Measurements from ENCODE around the gene FIZ1.
A peak's percentile ranks its signal among the peaks of the same experiment; 100 is the strongest.

FIZ1 gene

DNA sequence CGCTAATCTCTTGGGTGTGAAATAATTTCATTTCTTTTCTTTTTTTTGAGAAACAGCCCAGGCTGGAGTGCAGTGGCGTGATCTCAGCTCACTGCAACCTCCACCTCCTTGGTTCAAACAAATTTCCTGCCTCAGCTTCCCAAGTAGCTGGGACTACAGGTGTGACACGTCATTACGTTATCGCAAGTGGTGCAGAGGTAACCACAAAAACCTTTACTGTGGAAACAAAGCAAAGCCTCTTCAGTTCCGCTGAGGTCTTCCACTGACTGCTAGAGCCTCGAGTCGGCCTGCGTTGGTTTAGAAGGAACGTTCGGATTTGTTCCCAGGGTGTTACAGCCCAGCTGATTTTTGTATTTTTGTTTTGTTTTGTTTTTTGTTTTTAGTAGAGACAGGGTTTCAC, 27.0 kb upstream of the FIZ1 start:
- no peak for DNase-seq (ENCODE audit: low read depth, low spot score)
- POLR2A ChIA-PET, result no interaction called here
- CTCF ChIA-PET, result interaction anchor here (0.7 to 7.6 kb wide), 9 partner anchors 9 to 486 kb away, joined by 3 to 74 read pairs (median 18); partner anchors contain the start of gene ZNF865
- TF ChIP-seq, protein P1, sequence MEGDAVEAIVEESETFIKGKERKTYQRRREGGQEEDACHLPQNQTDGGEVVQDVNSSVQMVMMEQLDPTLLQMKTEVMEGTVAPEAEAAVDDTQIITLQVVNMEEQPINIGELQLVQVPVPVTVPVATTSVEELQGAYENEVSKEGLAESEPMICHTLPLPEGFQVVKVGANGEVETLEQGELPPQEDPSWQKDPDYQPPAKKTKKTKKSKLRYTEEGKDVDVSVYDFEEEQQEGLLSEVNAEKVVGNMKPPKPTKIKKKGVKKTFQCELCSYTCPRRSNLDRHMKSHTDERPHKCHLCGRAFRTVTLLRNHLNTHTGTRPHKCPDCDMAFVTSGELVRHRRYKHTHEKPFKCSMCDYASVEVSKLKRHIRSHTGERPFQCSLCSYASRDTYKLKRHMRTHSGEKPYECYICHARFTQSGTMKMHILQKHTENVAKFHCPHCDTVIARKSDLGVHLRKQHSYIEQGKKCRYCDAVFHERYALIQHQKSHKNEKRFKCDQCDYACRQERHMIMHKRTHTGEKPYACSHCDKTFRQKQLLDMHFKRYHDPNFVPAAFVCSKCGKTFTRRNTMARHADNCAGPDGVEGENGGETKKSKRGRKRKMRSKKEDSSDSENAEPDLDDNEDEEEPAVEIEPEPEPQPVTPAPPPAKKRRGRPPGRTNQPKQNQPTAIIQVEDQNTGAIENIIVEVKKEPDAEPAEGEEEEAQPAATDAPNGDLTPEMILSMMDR (IDR thresholded peaks at IDR 0.05; ENCODE audit: insufficient read depth, low read length, missing control alignments), result no peak
- no peak overlapping the region for H3K4me3 ChIP-seq (ENCODE audit: low read depth, low read length)

DNA sequence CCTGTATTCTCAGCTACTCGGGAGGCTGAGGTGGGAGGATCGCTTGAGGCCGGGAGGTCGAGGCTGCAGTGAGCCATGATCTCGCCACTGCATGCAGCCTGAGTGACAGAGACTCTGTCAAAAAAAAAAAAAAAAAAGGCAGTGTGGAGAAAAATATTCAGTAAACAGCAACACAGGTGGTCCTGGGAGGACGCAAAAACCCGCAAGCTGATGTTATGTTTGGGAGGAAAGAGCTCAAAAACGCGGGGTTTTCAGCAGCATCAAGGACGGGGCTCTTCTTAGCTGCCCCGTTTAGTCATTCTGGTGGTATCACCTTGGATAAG, 25.6 kb upstream of the FIZ1 start:
- ChIA-PET CTCF (interaction anchor here (0.6 to 7.6 kb wide), 11 partner anchors 10 to 484 kb away, joined by 3 to 74 read pairs (median 10); partner anchors contain the start of gene ZNF865), POLR2A (interaction anchor here (0.6 to 1.6 kb wide), 9 partner anchors 10 to 409 kb away, joined by 3 to 6 read pairs (median 4); partner anchors contain the start of genes FIZ1, ZNF581 and ZNF865)
- no peak for DNase-seq (ENCODE audit: low read depth, low spot score)
- H3K4me3 ChIP-seq (ENCODE audit: low read depth, low read length), result peak overlapping the region; percentile 78
- TF ChIP-seq, protein P1 (IDR thresholded peaks at IDR 0.05; ENCODE audit: insufficient read depth, low read length, missing control alignments), result no peak

DNA sequence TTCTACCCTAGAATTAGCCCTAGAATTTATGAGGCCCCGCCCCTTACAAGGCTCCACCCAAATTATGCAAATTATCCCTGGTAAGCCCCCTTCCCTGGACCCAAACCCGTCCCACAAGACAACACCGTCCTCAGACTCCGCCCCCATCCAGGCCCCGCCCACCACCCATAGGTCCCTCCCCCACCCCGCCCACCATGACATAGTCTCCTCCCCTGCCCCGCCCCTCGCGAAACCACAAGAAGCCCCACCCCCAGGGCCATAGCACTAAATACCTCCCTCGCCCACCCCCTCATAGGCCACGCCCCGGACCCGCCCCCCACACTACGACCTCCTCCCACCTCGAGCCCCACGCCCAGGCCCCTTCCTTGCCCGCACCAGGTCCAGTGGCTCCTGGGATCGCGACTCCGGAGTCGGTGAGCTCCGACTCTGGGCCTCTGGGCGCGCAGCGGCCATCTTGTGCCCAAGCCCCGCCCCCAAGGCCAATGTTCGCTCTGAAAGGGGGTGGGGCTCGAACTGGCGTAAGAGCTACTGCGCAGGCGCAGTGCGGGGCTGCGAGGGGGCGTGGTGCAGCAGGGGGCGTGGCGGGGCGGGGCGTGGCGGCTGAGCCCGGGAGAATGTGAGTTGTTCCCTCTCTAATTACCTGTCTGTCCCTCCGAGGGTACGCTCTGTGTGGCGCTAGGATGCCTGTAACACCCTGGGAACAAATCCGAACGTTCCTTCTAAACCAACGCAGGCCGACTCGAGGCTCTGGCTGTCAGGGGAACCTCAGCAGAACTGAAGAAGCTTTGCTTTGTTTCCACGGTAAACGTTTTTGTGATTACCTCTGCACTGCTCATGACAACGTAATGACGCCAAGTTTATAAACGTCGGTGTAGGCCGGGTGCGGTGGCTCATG, 25.0 kb upstream of the FIZ1 start, which contains the start of gene ZNF784:
TSS of gene ZNF784 (minus strand) at position 458 of the 895 bp plus-strand sequence. CDS start at position 453, 5 bp downstream.
- POLR2A ChIA-PET, result interaction anchor here (0.6 to 1.6 kb wide), 10 partner anchors 10 to 409 kb away, joined by 3 to 6 read pairs (median 4); partner anchors contain the start of genes FIZ1, ZNF581 and ZNF865
- TF ChIP-seq, protein P1 (IDR thresholded peaks at IDR 0.05; ENCODE audit: insufficient read depth, low read length, missing control alignments), result no peak
- DNase-seq (ENCODE audit: low read depth, low spot score), result no peak
- CTCF ChIA-PET, result interaction anchor here (1.1 to 7.6 kb wide), 9 partner anchors 11 to 484 kb away, joined by 3 to 74 read pairs (median 18); partner anchors contain the start of gene ZNF865
- H3K4me3 ChIP-seq (ENCODE audit: low read depth, low read length), result peak within 1 kb of the TSS; percentile 78

DNA sequence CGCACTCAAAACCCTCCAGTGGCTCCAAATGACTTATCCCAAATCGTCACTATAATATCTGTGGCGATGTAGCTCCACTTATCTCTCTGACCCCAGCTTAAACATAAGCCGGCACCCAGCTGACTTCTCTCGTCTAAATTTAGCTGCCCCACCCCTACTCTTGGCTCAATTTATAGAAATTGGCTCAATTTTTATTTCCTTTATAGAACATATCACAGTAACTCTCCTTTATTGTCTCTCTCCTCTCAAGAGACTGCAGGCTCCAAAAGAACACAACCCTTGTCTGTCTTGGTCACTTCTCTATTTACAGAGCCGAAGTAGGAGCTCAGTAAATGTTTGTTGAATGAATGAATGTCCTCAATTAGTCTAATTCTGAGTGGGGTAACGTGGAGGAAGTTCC, 24.2 kb upstream of the FIZ1 start:
- ChIA-PET POLR2A (no interaction called here), CTCF (interaction anchor here (1.3 to 7.6 kb wide), 7 partner anchors 11 to 483 kb away, joined by 3 to 74 read pairs (median 19); partner anchors contain the start of gene ZNF865)
- H3K4me3 ChIP-seq (ENCODE audit: low read depth, low read length), result peak overlapping the region; percentile 32
- DNase-seq (ENCODE audit: low read depth, low spot score), result no peak
- TF ChIP-seq, protein P1 (IDR thresholded peaks at IDR 0.05; ENCODE audit: insufficient read depth, low read length, missing control alignments), result no peak

DNA sequence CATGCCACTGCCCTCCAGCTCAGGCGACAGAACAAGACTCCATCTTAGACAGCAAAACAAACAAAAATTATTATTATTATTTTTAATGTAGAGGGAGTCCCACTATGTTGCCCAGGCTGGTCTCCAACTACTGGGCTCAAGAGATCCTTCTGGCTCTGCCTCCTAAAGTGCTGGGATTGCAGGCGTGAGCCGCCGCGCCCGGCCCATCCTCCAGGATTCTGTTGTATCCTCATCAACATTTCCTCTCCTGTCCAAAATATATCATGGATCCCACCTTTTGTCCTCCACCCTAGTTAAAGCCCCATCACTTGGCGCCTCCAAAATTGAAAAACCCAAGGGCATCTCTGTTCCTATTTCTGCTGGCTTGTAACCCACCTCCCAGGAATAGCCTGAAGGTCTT, 23.8 kb upstream of the FIZ1 start:
- TF ChIP-seq, protein P1 (IDR thresholded peaks at IDR 0.05; ENCODE audit: insufficient read depth, low read length, missing control alignments), result no peak
- no peak for DNase-seq (ENCODE audit: low read depth, low spot score)
- ChIA-PET POLR2A (no interaction called here), CTCF (interaction anchor here (1.3 to 7.6 kb wide), 6 partner anchors 11 to 118 kb away, joined by 3 to 74 read pairs (median 21); partner anchors contain the start of gene ZNF865)
- no peak overlapping the region for H3K4me3 ChIP-seq (ENCODE audit: low read depth, low read length)
